ENCODE results near the gene GPC6.

GRCh38 chr13:93234459-93234858 lies 7.9 kb downstream of the GPC6 start:
- TF ChIP-seq CTCF (IDR thresholded peaks at IDR 0.05) (no peak), POLR2A (IDR thresholded peaks at IDR 0.05) (no peak), POLR2AphosphoS5 (IDR thresholded peaks at IDR 0.05; ENCODE audit: insufficient read depth in 1 of 2, low read depth in 1 of 2) (no peak)

All from vagina (tissue), 2 donors.